ENCODE data around the gene LRRC26.
"Not testable (repeated sequence)": the region's sequence is repeated elsewhere in the genome, so short reads cannot be mapped to it uniquely, and the experiment has no call there.

The LRRC26 gene

GRCh38 chr9:137136881-137137607 is 32.8 kb downstream of the LRRC26 start:
- no peak overlapping the region for H3K4me3 ChIP-seq (ENCODE audit: low read length)
- no peak overlapping the region for H3K9ac ChIP-seq (ENCODE audit: low read depth, low read length)
- no peaks in the 10 kb centered on the region for H3K36me3 ChIP-seq (ENCODE audit: insufficient read depth, low read length)
- no peaks in the 10 kb centered on the region for H3K4me1 ChIP-seq (ENCODE audit: insufficient read depth, low read length)
- H3K27ac ChIP-seq (ENCODE audit: low read depth, low read length), result no peak overlapping the region
- no peaks in the 10 kb centered on the region for H3K9me3 ChIP-seq (ENCODE audit: insufficient read depth, low read depth, low read length)
- 77% methylated on average over 23 of the region's 23 CpGs for WGBS
- H3K27me3 ChIP-seq (ENCODE audit: insufficient read depth, low read length), result peaks cover 78% of the 10 kb centered on the region

GRCh38 chr9:137136261-137136880 is 33.5 kb downstream of the LRRC26 start:
- Histone ChIP-seq H3K4me3 (ENCODE audit: low read length) (no peak overlapping the region), H3K9ac (ENCODE audit: low read depth, low read length) (no peak overlapping the region), H3K27ac (ENCODE audit: low read depth, low read length) (no peak overlapping the region), H3K27me3 (ENCODE audit: insufficient read depth, low read length) (peaks cover 74% of the 10 kb centered on the region), H3K4me1 (ENCODE audit: insufficient read depth, low read length) (no peaks in the 10 kb centered on the region), H3K9me3 (ENCODE audit: insufficient read depth, low read depth, low read length) (no peaks in the 10 kb centered on the region), H3K36me3 (ENCODE audit: insufficient read depth, low read length) (no peaks in the 10 kb centered on the region)
- WGBS, result 45% methylated on average over 27 of the region's 27 CpGs

DNA sequence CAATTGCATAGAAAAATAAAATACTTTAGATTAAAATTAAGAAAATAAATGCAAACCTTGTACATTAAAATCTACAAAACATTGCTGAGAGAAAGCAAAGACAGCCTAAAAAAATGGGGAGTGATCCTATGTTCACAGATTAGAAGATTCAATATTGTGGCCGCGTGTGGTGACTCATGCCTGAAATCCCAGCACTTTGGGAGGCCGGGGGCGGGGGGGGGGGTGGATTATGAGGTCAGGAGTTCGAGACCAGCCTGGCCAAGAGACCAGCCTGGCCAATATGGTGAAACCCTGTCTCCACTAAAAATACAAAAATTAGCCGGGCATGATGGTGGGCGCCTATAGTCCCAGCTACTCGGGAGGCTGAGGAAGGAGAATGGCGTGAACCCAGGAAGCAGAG is 34.7 kb downstream of the LRRC26 start:
- not testable (repeated sequence) for H3K36me3 ChIP-seq (ENCODE audit: insufficient read depth, low read length); H3K9ac ChIP-seq (ENCODE audit: low read depth, low read length); H3K4me1 ChIP-seq (ENCODE audit: insufficient read depth, low read length); H3K9me3 ChIP-seq (ENCODE audit: insufficient read depth, low read depth, low read length); H3K27ac ChIP-seq (ENCODE audit: low read depth, low read length); H3K4me3 ChIP-seq (ENCODE audit: low read length)
- H3K27me3 ChIP-seq (ENCODE audit: insufficient read depth, low read length), result peaks cover 73% of the 10 kb centered on the region
- 80% methylated on average over 9 of the region's 9 CpGs for WGBS

- Histone ChIP-seq H3K27ac (ENCODE audit: low read depth, low read length) (no peak overlapping the region), H3K4me1 (ENCODE audit: insufficient read depth, low read length) (no peaks in the 10 kb centered on the region), H3K9me3 (ENCODE audit: insufficient read depth, low read depth, low read length) (no peaks in the 10 kb centered on the region), H3K9ac (ENCODE audit: low read depth, low read length) (no peak overlapping the region), H3K27me3 (ENCODE audit: insufficient read depth, low read length) (peaks cover 63% of the 10 kb centered on the region), H3K36me3 (ENCODE audit: insufficient read depth, low read length) (no peaks in the 10 kb centered on the region), H3K4me3 (ENCODE audit: low read length) (no peak overlapping the region)
- WGBS, result 87% methylated on average over 4 of the region's 4 CpGs
Measured at GRCh38 chr9:137134191-137134590, 35.7 kb downstream of the LRRC26 start.

DNA sequence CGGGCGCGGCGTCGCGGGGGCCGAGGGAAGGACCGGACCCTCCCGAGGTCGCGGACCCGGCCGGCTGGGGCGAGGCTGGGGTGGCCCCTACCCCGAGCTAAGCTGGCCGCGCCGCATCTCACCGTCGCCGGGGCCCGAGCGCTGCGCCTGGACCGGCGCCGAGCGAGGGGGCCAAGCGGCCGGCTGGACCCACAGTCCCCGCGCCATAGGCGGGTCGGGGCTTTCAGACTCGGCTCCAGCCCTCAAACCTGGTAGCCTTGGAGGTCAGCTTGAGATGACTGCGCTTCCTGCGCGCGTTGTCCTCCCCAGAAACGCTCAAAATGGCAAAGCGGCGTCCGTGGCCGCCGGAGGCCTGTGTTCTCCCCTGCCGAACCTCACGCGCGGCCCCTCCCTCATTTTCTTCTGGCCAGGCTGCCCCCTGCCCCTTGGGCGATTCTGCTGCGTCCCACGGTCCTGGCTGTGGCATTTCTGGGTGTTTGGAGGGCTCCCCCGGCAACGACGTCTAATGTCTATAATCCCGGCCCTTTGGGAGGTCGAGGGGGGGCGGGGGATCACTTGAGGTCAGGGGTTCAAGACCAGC is 39.6 kb downstream of the LRRC26 start:
- WGBS, result 4% methylated on average over 58 of the region's 58 CpGs
- H3K27ac ChIP-seq (ENCODE audit: low read depth, low read length), result no peak overlapping the region
- H3K9ac ChIP-seq (ENCODE audit: low read depth, low read length), result peak overlapping the region; percentile 96
- peaks cover 33% of the 10 kb centered on the region for H3K27me3 ChIP-seq (ENCODE audit: insufficient read depth, low read length)
- peak overlapping the region; percentile 99 for H3K4me3 ChIP-seq (ENCODE audit: low read length)
- H3K9me3 ChIP-seq (ENCODE audit: insufficient read depth, low read depth, low read length), result no peaks in the 10 kb centered on the region
- H3K36me3 ChIP-seq (ENCODE audit: insufficient read depth, low read length), result no peaks in the 10 kb centered on the region
- no peaks in the 10 kb centered on the region for H3K4me1 ChIP-seq (ENCODE audit: insufficient read depth, low read length)

GRCh38 chr9:137129456-137130175 is 40.2 kb downstream of the LRRC26 start:
- under 1% methylated on average over 86 of the region's 86 CpGs for WGBS
- no peaks in the 10 kb centered on the region for H3K4me1 ChIP-seq (ENCODE audit: insufficient read depth, low read length)
- peak overlapping the region; percentile 96 for H3K9ac ChIP-seq (ENCODE audit: low read depth, low read length)
- H3K4me3 ChIP-seq (ENCODE audit: low read length), result peak overlapping the region; percentile 99
- peak overlapping the region; percentile 34; the same call in 1 of the 2 replicates for H3K27ac ChIP-seq (ENCODE audit: low read depth, low read length)
- H3K9me3 ChIP-seq (ENCODE audit: insufficient read depth, low read depth, low read length), result no peaks in the 10 kb centered on the region
- H3K27me3 ChIP-seq (ENCODE audit: insufficient read depth, low read length), result peaks cover 29% of the 10 kb centered on the region
- no peaks in the 10 kb centered on the region for H3K36me3 ChIP-seq (ENCODE audit: insufficient read depth, low read length)

DNA sequence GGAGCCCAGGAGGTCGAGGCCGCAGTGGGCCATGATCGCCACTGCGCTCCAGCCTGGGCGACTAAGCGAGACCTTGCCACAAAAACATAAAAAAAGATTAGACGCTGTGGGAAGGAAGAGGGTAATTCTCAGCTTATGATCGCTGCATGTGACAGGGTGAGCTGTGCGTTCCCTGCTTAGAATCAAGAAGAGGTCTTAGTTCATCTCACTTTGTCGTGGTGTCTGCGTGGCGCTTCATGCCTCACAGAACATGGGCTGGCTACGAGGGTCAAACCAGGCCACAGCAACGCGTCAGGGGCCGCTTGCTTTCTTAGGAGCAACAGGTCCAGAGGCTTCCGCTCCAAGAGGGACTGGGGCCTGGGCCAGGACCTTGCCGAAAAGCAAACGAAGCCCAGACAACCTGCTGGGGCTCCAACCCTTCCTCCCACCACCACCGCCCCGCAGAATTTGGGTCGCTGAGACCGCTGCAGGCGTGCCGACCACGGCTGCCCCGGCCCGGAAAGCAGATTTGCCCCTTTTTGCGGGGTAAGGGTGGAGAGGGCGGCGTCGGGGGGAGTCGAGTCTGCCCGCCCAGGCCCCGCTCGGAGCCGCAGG is 40.9 kb downstream of the LRRC26 start:
- Histone ChIP-seq H3K4me1 (ENCODE audit: insufficient read depth, low read length) (no peaks in the 10 kb centered on the region), H3K36me3 (ENCODE audit: insufficient read depth, low read length) (no peaks in the 10 kb centered on the region), H3K9ac (ENCODE audit: low read depth, low read length) (peak overlapping the region; percentile 96), H3K27ac (ENCODE audit: low read depth, low read length) (no peak overlapping the region; the same call in 1 of the 2 replicates), H3K9me3 (ENCODE audit: insufficient read depth, low read depth, low read length) (no peaks in the 10 kb centered on the region), H3K4me3 (ENCODE audit: low read length) (peak overlapping the region; percentile 99), H3K27me3 (ENCODE audit: insufficient read depth, low read length) (peaks cover 29% of the 10 kb centered on the region)
- WGBS, result 22% methylated on average over 37 of the region's 37 CpGs

- H3K4me1 ChIP-seq (ENCODE audit: insufficient read depth, low read length), result no peaks in the 10 kb centered on the region
- no peak overlapping the region for H3K9ac ChIP-seq (ENCODE audit: low read depth, low read length)
- no peak overlapping the region for H3K27ac ChIP-seq (ENCODE audit: low read depth, low read length)
- H3K36me3 ChIP-seq (ENCODE audit: insufficient read depth, low read length), result no peaks in the 10 kb centered on the region
- H3K9me3 ChIP-seq (ENCODE audit: insufficient read depth, low read depth, low read length), result no peaks in the 10 kb centered on the region
- H3K27me3 ChIP-seq (ENCODE audit: insufficient read depth, low read length), result peaks cover 28% of the 10 kb centered on the region
- WGBS, result 79% methylated on average over 19 of the region's 19 CpGs
- H3K4me3 ChIP-seq (ENCODE audit: low read length), result peak overlapping the region; percentile 99
Measured at GRCh38 chr9:137128158-137128861, 41.5 kb downstream of the LRRC26 start.

GRCh38 chr9:137127301-137128157 is 42.3 kb downstream of the LRRC26 start:
- Histone ChIP-seq H3K4me1 (ENCODE audit: insufficient read depth, low read length) (no peaks in the 10 kb centered on the region), H3K27ac (ENCODE audit: low read depth, low read length) (no peak overlapping the region), H3K36me3 (ENCODE audit: insufficient read depth, low read length) (no peaks in the 10 kb centered on the region), H3K27me3 (ENCODE audit: insufficient read depth, low read length) (peaks cover 22% of the 10 kb centered on the region), H3K9ac (ENCODE audit: low read depth, low read length) (no peak overlapping the region), H3K4me3 (ENCODE audit: low read length) (0 out of 2 replicates have a peak overlapping the region, but pooled peaks have one; percentile 99), H3K9me3 (ENCODE audit: insufficient read depth, low read depth, low read length) (no peaks in the 10 kb centered on the region)
- WGBS, result 73% methylated on average over 21 of the region's 24 CpGs

GRCh38 chr9:137126786-137127185 is 43.1 kb downstream of the LRRC26 start:
- H3K4me3 ChIP-seq (ENCODE audit: low read length), result no peak overlapping the region

More at GRCh38 chr9:137126786-137127185, 43.1 kb downstream of the LRRC26 start:
- Histone ChIP-seq H3K36me3 (ENCODE audit: insufficient read depth, low read length) (no peaks in the 10 kb centered on the region), H3K9me3 (ENCODE audit: insufficient read depth, low read depth, low read length) (no peaks in the 10 kb centered on the region), H3K9ac (ENCODE audit: low read depth, low read length) (no peak overlapping the region), H3K27me3 (ENCODE audit: insufficient read depth, low read length) (peaks cover 19% of the 10 kb centered on the region), H3K4me1 (ENCODE audit: insufficient read depth, low read length) (no peaks in the 10 kb centered on the region), H3K27ac (ENCODE audit: low read depth, low read length) (no peak overlapping the region)
- 96% methylated on average over 3 of the region's 3 CpGs for WGBS

All from HUES64 (cell line).